Gastrocnemius medialis (tissue), 4 donors: ENCODE results near the gene ELAVL4. TPM values are rescaled to one million over a fixed set of nuclear protein-coding genes. Genes with fewer than 3 reads are reported as not detected.

Experiments used
- ATAC-seq, 2 donors: fragments of 150-250 bp; one replicate each; pipeline ENCODE4 v1.9.1; 2016
- DNase-seq, 2 donors: peaks; one replicate each; pipeline ENCODE4 v3.0.0-alpha.2; 2019
- H3K27ac ChIP-seq, 4 donors: fragments of 200-600 bp; sonication (generic); 1 replicate in 1 of 4; 2 replicates in 3 of 4; pipeline ENCODE4 v1.5.1; 2016 to 2018; ENCODE audit warnings: mild to moderate bottlenecking in 2 of 4, moderate library complexity in 1 of 4
- H3K27me3 ChIP-seq, 3 donors: fragments of 200-600 bp; sonication (generic) in 2 of 3; 1 replicate in 1 of 3; 2 replicates in 2 of 3; pipeline versions ENCODE4 v1.5.1 to v1.6.0; 2016 to 2019; ENCODE audit warnings: mild to moderate bottlenecking in 1 of 3, moderate library complexity in 1 of 3
- H3K36me3 ChIP-seq, 2 donors: fragments of 200-600 bp; sonication (generic) in 1 of 2; one replicate each; pipeline ENCODE4 v1.5.1; 2017 to 2018
- H3K4me1 ChIP-seq, 2 donors: fragments of 200-600 bp; sonication (generic) in 1 of 2; one replicate each; pipeline ENCODE4 v1.5.1; 2016 to 2017; ENCODE audit warnings: mild to moderate bottlenecking in 2 of 2
- H3K4me3 ChIP-seq, 4 donors: fragments of 200-600 bp; sonication (generic) in 3 of 4; 1 replicate in 1 of 4; 2 replicates in 3 of 4; pipeline ENCODE4 v1.5.1; 2016 to 2019; ENCODE audit warnings: mild to moderate bottlenecking in 2 of 4
- H3K9me3 ChIP-seq, 3 donors: fragments of 200-600 bp; sonication (generic) in 2 of 3; 1 replicate in 1 of 3; 2 replicates in 2 of 3; pipeline ENCODE4 v1.5.1; 2016 to 2019
- CTCF ChIP-seq, 5 experiments: fragments of 450-650 bp in 3 of 5; fragments of 200-600 bp in 2 of 5; sonication (generic) in 2 of 5; IDR thresholded peaks in 4 of 5; conservative IDR thresholded peaks in 1 of 5; 1 replicate in 4 of 5; 2 replicates in 1 of 5; pipeline ENCODE4 v1.5.1; 2016 to 2019; ENCODE audit warnings: antibody characterized with exemption in 5 of 5, mild to moderate bottlenecking in 3 of 5, moderate library complexity in 3 of 5
- POLR2A ChIP-seq, 2 donors: fragments of 450-650 bp; IDR thresholded peaks; one replicate each; pipeline ENCODE4 v1.6.1; 2017; ENCODE audit warnings: antibody characterized with exemption in 2 of 2, mild to moderate bottlenecking in 2 of 2, moderate library complexity in 2 of 2
- in situ Hi-C, 4 donors: fragments of 200-750 bp; cut with MboI; loops; one replicate each; pipeline versions ENCODE4 v1.15.0 to v1.8.0; 2017; ENCODE audit warnings: low sequenced_read_pairs in 4 of 4
- intact Hi-C: fragments of 100-400 bp; cut with DNase I; formaldehyde crosslinking; loops from one replicate; pipeline ENCODE4 v1.15.1; 2023; ENCODE audit warnings: low total_unique reads
- total RNA-seq, 4 donors: library from RNA; depleted of rRNA; stranded (reverse); fragments of >200 nt; gene quantifications; one replicate each; pipeline versions ENCODE4 v1.1.0 to v1.2.3, GENCODE V29; 2016

Gene ELAVL4
- total RNA-seq, 4 donors from 2014 or later, result not detected

GRCh38 chr1:50228871-50229384, 120.2 kb downstream of the ELAVL4 start:
- Histone ChIP-seq H3K4me3 (no peak overlapping the region), H3K27ac (no peak overlapping the region), H3K36me3 (no peaks in the 10 kb centered on the region), H3K9me3 (no peaks in the 10 kb centered on the region), H3K27me3 (no peaks in the 10 kb centered on the region), H3K4me1 (no peaks in the 10 kb centered on the region)
- ATAC-seq, result no peak
- TF ChIP-seq CTCF (IDR thresholded peaks at IDR 0.05 in 4 of 5, conservative IDR thresholded peaks at IDR 0.05 in 1 of 5) (no peak), POLR2A (IDR thresholded peaks at IDR 0.05) (no peak)
- in situ Hi-C loops, result no loop called here
- intact Hi-C loops, result no loop called here
- no peak for DNase-seq

- no peaks in the 10 kb centered on the region for H3K27me3 ChIP-seq
- H3K27ac ChIP-seq, result no peak overlapping the region
- no peak overlapping the region for H3K4me3 ChIP-seq
- no peaks in the 10 kb centered on the region for H3K4me1 ChIP-seq
- in situ Hi-C loops (no loop called here), intact Hi-C loops (no loop called here)
- no peaks in the 10 kb centered on the region for H3K9me3 ChIP-seq
- no peaks in the 10 kb centered on the region for H3K36me3 ChIP-seq
- no peak for TF ChIP-seq POLR2A (IDR thresholded peaks at IDR 0.05)
- no peak for TF ChIP-seq CTCF (IDR thresholded peaks at IDR 0.05 in 4 of 5, conservative IDR thresholded peaks at IDR 0.05 in 1 of 5)
- no peak for ATAC-seq
- no peak for DNase-seq
These were observed 122.5 kb downstream of the ELAVL4 start for GRCh38 chr1:50231209-50231608.

GRCh38 chr1:50232336-50232735, 123.6 kb downstream of the ELAVL4 start:
- Histone ChIP-seq H3K4me1 (no peaks in the 10 kb centered on the region), H3K27ac (no peak overlapping the region), H3K36me3 (no peaks in the 10 kb centered on the region), H3K4me3 (no peak overlapping the region), H3K27me3 (no peaks in the 10 kb centered on the region), H3K9me3 (no peaks in the 10 kb centered on the region)
- in situ Hi-C loops (no loop called here), intact Hi-C loops (no loop called here)
- no peak for TF ChIP-seq POLR2A (IDR thresholded peaks at IDR 0.05)
- TF ChIP-seq CTCF (IDR thresholded peaks at IDR 0.05 in 4 of 5, conservative IDR thresholded peaks at IDR 0.05 in 1 of 5), result no peak
- ATAC-seq (no peak), DNase-seq (no peak)

GRCh38 chr1:50236656-50237055, 127.9 kb downstream of the ELAVL4 start:
- intact Hi-C loops (no loop called here), in situ Hi-C loops (no loop called here)
- Histone ChIP-seq H3K27me3 (no peaks in the 10 kb centered on the region), H3K27ac (no peak overlapping the region), H3K4me1 (no peaks in the 10 kb centered on the region), H3K4me3 (no peak overlapping the region), H3K36me3 (no peaks in the 10 kb centered on the region), H3K9me3 (no peaks in the 10 kb centered on the region)
- TF ChIP-seq CTCF (IDR thresholded peaks at IDR 0.05 in 4 of 5, conservative IDR thresholded peaks at IDR 0.05 in 1 of 5) (no peak), POLR2A (IDR thresholded peaks at IDR 0.05) (no peak)
- no peak for ATAC-seq
- DNase-seq, result no peak

- no peaks in the 10 kb centered on the region for H3K27me3 ChIP-seq
- no peak for TF ChIP-seq POLR2A (IDR thresholded peaks at IDR 0.05)
- TF ChIP-seq CTCF (IDR thresholded peaks at IDR 0.05 in 4 of 5, conservative IDR thresholded peaks at IDR 0.05 in 1 of 5), result no peak
- H3K36me3 ChIP-seq, result no peaks in the 10 kb centered on the region
- in situ Hi-C loops, result no loop called here
- ATAC-seq (no peak), DNase-seq (no peak)
- H3K4me3 ChIP-seq, result no peak overlapping the region
- H3K9me3 ChIP-seq, result no peaks in the 10 kb centered on the region
- intact Hi-C loops, result no loop called here
- H3K27ac ChIP-seq, result no peak overlapping the region
- no peaks in the 10 kb centered on the region for H3K4me1 ChIP-seq
These were observed 128.3 kb downstream of the ELAVL4 start for GRCh38 chr1:50237056-50237455.
